SK-N-MC (cell line): ENCODE measurements around the gene GRIK4.

Experiments
- EZH2 ChIP-seq: fragments of 200-600 bp; sonication (generic); IDR thresholded peaks from one replicate; pipeline ENCODE4 v1.6.1; 2017; ENCODE audit warnings: antibody characterized with exemption
- FOXP2 ChIP-seq: optimal IDR thresholded peaks from 2 replicates; pipeline ENCODE3; 2011; ENCODE audit warnings: mild to moderate bottlenecking, moderate library complexity; ENCODE audit not compliant: insufficient read depth; ENCODE audit errors: extremely low read length, control extremely low read depth
- POLR2AphosphoS5 ChIP-seq: IDR thresholded peaks from 2 replicates; pipeline ENCODE4 v1.6.1; 2012; ENCODE audit warnings: mild to moderate bottlenecking, low read depth, low read length, borderline replicate concordance

- TF ChIP-seq EZH2: no peak
- no peak for TF ChIP-seq POLR2AphosphoS5
- TF ChIP-seq FOXP2: no peak
These were observed 296.0 kb downstream of the GRIK4 start for GRCh38 chr11:120807414-120808150.
